ENCODE results near the gene GALNT9.
A peak's percentile ranks its signal among the peaks of the same experiment; 100 is the strongest.

GALNT9 gene

DNA sequence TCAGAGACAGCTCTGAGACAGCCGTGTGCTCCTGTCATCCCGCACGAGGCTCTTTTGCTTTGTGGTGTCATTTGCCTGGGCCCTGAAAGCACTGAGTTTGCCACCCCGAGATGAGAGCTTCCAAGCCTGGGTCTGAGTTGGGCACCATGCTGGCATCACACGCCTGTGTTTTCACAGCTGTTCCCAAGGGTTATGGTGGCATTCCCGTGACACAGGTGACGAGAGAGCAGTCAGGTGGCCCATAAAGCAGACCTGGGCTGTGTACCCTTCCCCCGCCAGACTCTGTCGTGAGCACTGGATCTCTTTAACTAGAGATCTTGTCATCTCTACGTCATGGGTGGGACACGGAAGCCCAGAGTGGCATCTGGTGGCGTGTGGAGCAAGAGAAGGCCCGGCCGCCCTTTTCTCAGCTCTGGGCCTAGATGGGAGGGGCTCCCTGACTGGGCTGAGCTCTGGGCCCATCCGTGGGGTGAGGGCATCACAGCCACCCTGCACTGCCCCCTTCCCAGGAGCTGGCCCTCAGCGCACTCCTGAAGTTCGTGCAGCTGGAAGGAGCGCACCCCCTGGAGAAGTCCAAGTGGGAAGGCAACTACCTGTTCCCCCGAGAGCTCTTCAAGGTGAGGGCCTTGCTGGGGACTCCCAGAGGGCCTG, 182.5 kb downstream of the GALNT9 start:
- H3K79me2 ChIP-seq (ENCODE audit: insufficient read depth, low read length): peaks cover 64% of the 10 kb centered on the region
- no peak overlapping the region for H2AFZ ChIP-seq (ENCODE audit: low read depth, low read length)
- TF ChIP-seq EZH2 (IDR thresholded peaks at IDR 0.05; ENCODE audit: borderline replicate concordance, low read depth, low read length, severe bottlenecking): no peak
- TF ChIP-seq, protein P1, sequence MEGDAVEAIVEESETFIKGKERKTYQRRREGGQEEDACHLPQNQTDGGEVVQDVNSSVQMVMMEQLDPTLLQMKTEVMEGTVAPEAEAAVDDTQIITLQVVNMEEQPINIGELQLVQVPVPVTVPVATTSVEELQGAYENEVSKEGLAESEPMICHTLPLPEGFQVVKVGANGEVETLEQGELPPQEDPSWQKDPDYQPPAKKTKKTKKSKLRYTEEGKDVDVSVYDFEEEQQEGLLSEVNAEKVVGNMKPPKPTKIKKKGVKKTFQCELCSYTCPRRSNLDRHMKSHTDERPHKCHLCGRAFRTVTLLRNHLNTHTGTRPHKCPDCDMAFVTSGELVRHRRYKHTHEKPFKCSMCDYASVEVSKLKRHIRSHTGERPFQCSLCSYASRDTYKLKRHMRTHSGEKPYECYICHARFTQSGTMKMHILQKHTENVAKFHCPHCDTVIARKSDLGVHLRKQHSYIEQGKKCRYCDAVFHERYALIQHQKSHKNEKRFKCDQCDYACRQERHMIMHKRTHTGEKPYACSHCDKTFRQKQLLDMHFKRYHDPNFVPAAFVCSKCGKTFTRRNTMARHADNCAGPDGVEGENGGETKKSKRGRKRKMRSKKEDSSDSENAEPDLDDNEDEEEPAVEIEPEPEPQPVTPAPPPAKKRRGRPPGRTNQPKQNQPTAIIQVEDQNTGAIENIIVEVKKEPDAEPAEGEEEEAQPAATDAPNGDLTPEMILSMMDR (IDR thresholded peaks at IDR 0.05; ENCODE audit: borderline replicate concordance, extremely low read depth, low read length, poor library complexity, severe bottlenecking): no peak
- H4K20me1 ChIP-seq (ENCODE audit: insufficient read depth, low read length): peaks cover 44% of the 10 kb centered on the region
- peak overlapping the region in 1 of 2 experiments; percentile 12; a peak in 1 of 4 replicates for H3K4me3 ChIP-seq (ENCODE audit: low read depth in 1 of 2, low read length in 2 of 2)
- peaks cover 3% of the 10 kb centered on the region for H3K9me3 ChIP-seq (ENCODE audit: insufficient read depth, low read length, severe bottlenecking)
- ATAC-seq (ENCODE audit: insufficient read depth, low read depth) (no peak), DNase-seq (no peak)
- H3K4me2 ChIP-seq (ENCODE audit: insufficient read depth, low read length): peak overlapping the region; percentile 36; the same call in 1 of the 2 replicates
- no peak overlapping the region for H3K27ac ChIP-seq (ENCODE audit: low read length)
- H3K36me3 ChIP-seq (ENCODE audit: insufficient read depth, low read length): peaks cover 59% of the 10 kb centered on the region
- H3K9ac ChIP-seq (ENCODE audit: low read depth, low read length): no peak overlapping the region
- peaks cover 40% of the 10 kb centered on the region for H3K4me1 ChIP-seq (ENCODE audit: insufficient read depth, low read length)
- no peaks in the 10 kb centered on the region for H3K27me3 ChIP-seq (ENCODE audit: insufficient read depth, low read length, poor library complexity)

Data from DND-41 (cell line).